ENCODE measurements around the gene STXBP6.
A peak's percentile ranks its signal among the peaks of the same experiment; 100 is the strongest.
"Not testable (repeated sequence)": the region's sequence is repeated elsewhere in the genome, so short reads cannot be mapped to it uniquely, and the experiment has no call there.

STXBP6 gene

GRCh38 chr14:24962118-24962517 is 87.8 kb downstream of the STXBP6 start:
- peaks cover 4 to 17% of the 10 kb centered on the region in 2 donors for H3K4me1 ChIP-seq (ENCODE audit: control insufficient read depth in 2 of 2, insufficient read depth in 2 of 2, low read length in 2 of 2)
- H3K27me3 ChIP-seq (ENCODE audit: control insufficient read depth in 2 of 2, insufficient read depth in 2 of 2, low read length in 2 of 2); H3K9me3 ChIP-seq (ENCODE audit: control insufficient read depth in 2 of 2, low read length in 2 of 2); H3K27ac ChIP-seq (ENCODE audit: low read depth in 2 of 2, low read length in 2 of 2); H3K4me3 ChIP-seq (ENCODE audit: low read length in 2 of 2); H3K9ac ChIP-seq (ENCODE audit: low read depth in 1 of 2, low read length in 2 of 2); H3K36me3 ChIP-seq (ENCODE audit: control insufficient read depth in 2 of 2, insufficient read depth in 2 of 2, low read length in 2 of 2): not testable (repeated sequence)

GRCh38 chr14:24960816-24961215 is 89.1 kb downstream of the STXBP6 start:
- Histone ChIP-seq H3K27ac (ENCODE audit: low read depth in 2 of 2, low read length in 2 of 2) (peak overlapping the region in 1 of 2 donors; percentile 48), H3K9ac (ENCODE audit: low read depth in 1 of 2, low read length in 2 of 2) (no peak overlapping the region), H3K36me3 (ENCODE audit: control insufficient read depth in 2 of 2, insufficient read depth in 2 of 2, low read length in 2 of 2) (no peaks in the 10 kb centered on the region), H3K4me3 (ENCODE audit: low read length in 2 of 2) (no peak overlapping the region), H3K9me3 (ENCODE audit: control insufficient read depth in 2 of 2, low read length in 2 of 2) (no peaks in the 10 kb centered on the region), H3K27me3 (ENCODE audit: control insufficient read depth in 2 of 2, insufficient read depth in 2 of 2, low read length in 2 of 2) (no peaks in the 10 kb centered on the region), H3K4me1 (ENCODE audit: control insufficient read depth in 2 of 2, insufficient read depth in 2 of 2, low read length in 2 of 2) (peaks cover 3 to 13% of the 10 kb centered on the region in 2 donors)

- H3K36me3 ChIP-seq (ENCODE audit: control insufficient read depth in 2 of 2, insufficient read depth in 2 of 2, low read length in 2 of 2): no peaks in the 10 kb centered on the region
- no peak overlapping the region for H3K4me3 ChIP-seq (ENCODE audit: low read length in 2 of 2)
- H3K9me3 ChIP-seq (ENCODE audit: control insufficient read depth in 2 of 2, low read length in 2 of 2): no peaks in the 10 kb centered on the region
- no peaks in the 10 kb centered on the region for H3K27me3 ChIP-seq (ENCODE audit: control insufficient read depth in 2 of 2, insufficient read depth in 2 of 2, low read length in 2 of 2)
- no peak overlapping the region for H3K9ac ChIP-seq (ENCODE audit: low read depth in 1 of 2, low read length in 2 of 2)
- peaks cover 0 to 10% of the 10 kb centered on the region in 2 donors for H3K4me1 ChIP-seq (ENCODE audit: control insufficient read depth in 2 of 2, insufficient read depth in 2 of 2, low read length in 2 of 2)
- peak overlapping the region in 1 of 2 donors; percentile 24 for H3K27ac ChIP-seq (ENCODE audit: low read depth in 2 of 2, low read length in 2 of 2)
Measured at GRCh38 chr14:24959791-24960331, 90.1 kb downstream of the STXBP6 start.

DNA sequence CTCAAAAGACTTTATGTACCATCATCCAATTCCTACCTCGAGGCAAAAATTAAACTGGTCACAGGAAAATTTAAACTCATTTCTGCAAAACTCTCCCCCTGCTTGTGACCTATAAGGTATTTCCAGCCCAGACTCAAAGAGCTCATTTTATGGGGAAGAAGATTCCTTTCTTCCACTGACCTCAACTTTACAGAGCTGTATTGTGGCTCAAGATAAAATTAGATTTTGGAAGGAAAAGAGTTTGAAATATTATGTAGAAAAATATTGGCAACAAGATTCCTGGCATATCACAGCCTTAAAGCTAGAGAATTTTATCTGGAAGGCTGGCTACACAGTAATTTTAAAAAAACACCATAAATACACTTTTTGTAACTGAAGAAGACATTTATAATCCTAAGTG is 91.7 kb downstream of the STXBP6 start:
- no peaks in the 10 kb centered on the region for H3K9me3 ChIP-seq (ENCODE audit: control insufficient read depth in 2 of 2, low read length in 2 of 2)
- no peaks in the 10 kb centered on the region for H3K36me3 ChIP-seq (ENCODE audit: control insufficient read depth in 2 of 2, insufficient read depth in 2 of 2, low read length in 2 of 2)
- no peak overlapping the region for H3K4me3 ChIP-seq (ENCODE audit: low read length in 2 of 2)
- no peak overlapping the region for H3K9ac ChIP-seq (ENCODE audit: low read depth in 1 of 2, low read length in 2 of 2)
- no peak overlapping the region for H3K27ac ChIP-seq (ENCODE audit: low read depth in 2 of 2, low read length in 2 of 2)
- H3K27me3 ChIP-seq (ENCODE audit: control insufficient read depth in 2 of 2, insufficient read depth in 2 of 2, low read length in 2 of 2): no peaks in the 10 kb centered on the region
- peaks cover 0 to 10% of the 10 kb centered on the region in 2 donors for H3K4me1 ChIP-seq (ENCODE audit: control insufficient read depth in 2 of 2, insufficient read depth in 2 of 2, low read length in 2 of 2)

GRCh38 chr14:24957814-24958213 is 92.1 kb downstream of the STXBP6 start:
- Histone ChIP-seq H3K4me1 (ENCODE audit: control insufficient read depth in 2 of 2, insufficient read depth in 2 of 2, low read length in 2 of 2) (peaks cover 0 to 10% of the 10 kb centered on the region in 2 donors), H3K36me3 (ENCODE audit: control insufficient read depth in 2 of 2, insufficient read depth in 2 of 2, low read length in 2 of 2) (no peaks in the 10 kb centered on the region), H3K27ac (ENCODE audit: low read depth in 2 of 2, low read length in 2 of 2) (no peak overlapping the region), H3K9me3 (ENCODE audit: control insufficient read depth in 2 of 2, low read length in 2 of 2) (no peaks in the 10 kb centered on the region), H3K4me3 (ENCODE audit: low read length in 2 of 2) (no peak overlapping the region), H3K9ac (ENCODE audit: low read depth in 1 of 2, low read length in 2 of 2) (no peak overlapping the region), H3K27me3 (ENCODE audit: control insufficient read depth in 2 of 2, insufficient read depth in 2 of 2, low read length in 2 of 2) (no peaks in the 10 kb centered on the region)

- peaks cover 0 to 10% of the 10 kb centered on the region in 2 donors for H3K4me1 ChIP-seq (ENCODE audit: control insufficient read depth in 2 of 2, insufficient read depth in 2 of 2, low read length in 2 of 2)
- H3K27me3 ChIP-seq (ENCODE audit: control insufficient read depth in 2 of 2, insufficient read depth in 2 of 2, low read length in 2 of 2): no peaks in the 10 kb centered on the region
- no peaks in the 10 kb centered on the region for H3K9me3 ChIP-seq (ENCODE audit: control insufficient read depth in 2 of 2, low read length in 2 of 2)
- H3K36me3 ChIP-seq (ENCODE audit: control insufficient read depth in 2 of 2, insufficient read depth in 2 of 2, low read length in 2 of 2): no peaks in the 10 kb centered on the region
- H3K9ac ChIP-seq (ENCODE audit: low read depth in 1 of 2, low read length in 2 of 2): no peak overlapping the region
- no peak overlapping the region for H3K27ac ChIP-seq (ENCODE audit: low read depth in 2 of 2, low read length in 2 of 2)
- H3K4me3 ChIP-seq (ENCODE audit: low read length in 2 of 2): no peak overlapping the region
Measured at GRCh38 chr14:24956104-24956503, 93.8 kb downstream of the STXBP6 start.

- no peaks in the 10 kb centered on the region for H3K27me3 ChIP-seq (ENCODE audit: control insufficient read depth in 2 of 2, insufficient read depth in 2 of 2, low read length in 2 of 2)
- H3K36me3 ChIP-seq (ENCODE audit: control insufficient read depth in 2 of 2, insufficient read depth in 2 of 2, low read length in 2 of 2): no peaks in the 10 kb centered on the region
- H3K9ac ChIP-seq (ENCODE audit: low read depth in 1 of 2, low read length in 2 of 2): no peak overlapping the region
- H3K4me3 ChIP-seq (ENCODE audit: low read length in 2 of 2): no peak overlapping the region
- H3K4me1 ChIP-seq (ENCODE audit: control insufficient read depth in 2 of 2, insufficient read depth in 2 of 2, low read length in 2 of 2): no peaks in the 10 kb centered on the region
- H3K27ac ChIP-seq (ENCODE audit: low read depth in 2 of 2, low read length in 2 of 2): no peak overlapping the region
- no peaks in the 10 kb centered on the region for H3K9me3 ChIP-seq (ENCODE audit: control insufficient read depth in 2 of 2, low read length in 2 of 2)
Measured at GRCh38 chr14:24954700-24955037, 95.3 kb downstream of the STXBP6 start.

- Histone ChIP-seq H3K27ac (ENCODE audit: low read depth in 2 of 2, low read length in 2 of 2) (no peak overlapping the region), H3K36me3 (ENCODE audit: control insufficient read depth in 2 of 2, insufficient read depth in 2 of 2, low read length in 2 of 2) (no peaks in the 10 kb centered on the region), H3K4me3 (ENCODE audit: low read length in 2 of 2) (no peak overlapping the region), H3K27me3 (ENCODE audit: control insufficient read depth in 2 of 2, insufficient read depth in 2 of 2, low read length in 2 of 2) (no peaks in the 10 kb centered on the region), H3K9me3 (ENCODE audit: control insufficient read depth in 2 of 2, low read length in 2 of 2) (no peaks in the 10 kb centered on the region), H3K4me1 (ENCODE audit: control insufficient read depth in 2 of 2, insufficient read depth in 2 of 2, low read length in 2 of 2) (no peaks in the 10 kb centered on the region), H3K9ac (ENCODE audit: low read depth in 1 of 2, low read length in 2 of 2) (no peak overlapping the region)
Measured at GRCh38 chr14:24954037-24954699, 95.8 kb downstream of the STXBP6 start.

DNA sequence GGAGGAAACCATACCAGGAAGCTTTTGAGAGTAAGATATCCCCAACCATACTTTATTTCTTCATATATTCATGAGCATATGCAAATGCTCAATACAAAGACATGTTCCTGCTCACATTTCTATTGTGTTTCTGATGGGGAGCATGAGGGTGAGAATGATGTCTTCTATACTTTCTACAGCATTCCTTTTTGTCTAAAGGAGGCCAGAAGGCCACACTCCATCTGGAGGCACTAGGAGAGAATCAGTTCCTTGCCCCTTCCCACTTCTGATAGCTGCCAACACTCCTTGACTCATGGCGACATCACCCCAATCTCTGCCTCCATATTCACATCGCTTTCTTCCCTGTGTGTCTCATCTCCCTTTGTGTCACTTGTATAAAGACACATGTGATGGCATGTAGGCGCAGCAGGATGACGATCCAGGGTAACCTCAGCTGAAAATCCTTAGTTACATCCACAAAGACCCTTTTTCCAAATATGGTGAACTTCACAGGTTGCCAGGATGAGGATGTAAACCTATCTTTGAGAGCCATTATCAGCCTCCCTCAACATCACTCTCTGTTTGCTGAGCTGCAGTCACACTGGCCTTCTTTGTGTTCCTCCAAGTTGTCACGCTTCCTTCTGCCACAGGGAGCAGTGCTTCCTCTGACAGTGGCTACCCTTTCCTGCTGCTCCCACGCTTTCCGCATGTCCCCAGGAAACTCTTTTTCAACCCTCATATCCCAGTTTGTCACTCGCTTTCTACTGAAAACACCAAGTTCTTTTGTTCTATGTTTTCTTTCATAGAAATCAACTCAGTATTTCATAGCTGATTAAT is 96.9 kb downstream of the STXBP6 start:
- Histone ChIP-seq H3K4me1 (ENCODE audit: control insufficient read depth in 2 of 2, insufficient read depth in 2 of 2, low read length in 2 of 2) (no peaks in the 10 kb centered on the region), H3K27me3 (ENCODE audit: control insufficient read depth in 2 of 2, insufficient read depth in 2 of 2, low read length in 2 of 2) (no peaks in the 10 kb centered on the region), H3K27ac (ENCODE audit: low read depth in 2 of 2, low read length in 2 of 2) (no peak overlapping the region)

DNA sequence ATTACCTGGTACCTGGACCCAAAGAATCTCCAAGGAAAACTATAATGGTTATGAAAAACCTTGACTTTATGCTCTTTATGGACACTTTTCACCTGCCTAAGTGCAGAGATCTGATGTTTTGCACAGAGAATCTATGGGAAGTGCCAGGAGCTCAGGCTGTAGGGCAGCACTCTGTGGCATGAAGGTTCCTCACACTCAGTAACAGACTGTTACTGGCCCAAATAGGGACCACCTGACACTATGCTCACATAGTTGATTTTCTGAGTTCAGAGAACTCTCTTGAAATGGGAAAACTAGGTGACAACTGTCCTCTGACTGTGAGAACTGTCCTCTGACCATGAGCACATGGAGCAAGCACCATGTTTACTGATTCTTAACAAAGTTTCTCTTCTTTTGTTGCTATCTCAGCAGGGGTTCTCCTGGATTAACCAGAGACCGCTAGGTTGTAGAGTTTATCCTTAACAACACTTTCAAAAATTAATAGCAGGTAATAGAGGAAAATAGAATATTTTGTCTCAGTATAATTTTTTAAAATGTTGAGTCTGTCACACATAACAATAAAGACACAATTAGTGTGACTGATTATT is 101.6 kb downstream of the STXBP6 start:
- Histone ChIP-seq H3K27me3 (ENCODE audit: control insufficient read depth in 2 of 2, insufficient read depth in 2 of 2, low read length in 2 of 2) (no peaks in the 10 kb centered on the region), H3K4me3 (ENCODE audit: low read length in 2 of 2) (no peak overlapping the region), H3K27ac (ENCODE audit: low read depth in 2 of 2, low read length in 2 of 2) (no peak overlapping the region), H3K36me3 (ENCODE audit: control insufficient read depth in 2 of 2, insufficient read depth in 2 of 2, low read length in 2 of 2) (no peaks in the 10 kb centered on the region), H3K4me1 (ENCODE audit: control insufficient read depth in 2 of 2, insufficient read depth in 2 of 2, low read length in 2 of 2) (no peaks in the 10 kb centered on the region), H3K9me3 (ENCODE audit: control insufficient read depth in 2 of 2, low read length in 2 of 2) (no peaks in the 10 kb centered on the region), H3K9ac (ENCODE audit: low read depth in 1 of 2, low read length in 2 of 2) (no peak overlapping the region)

More for the DNA sequence above, 96.9 kb downstream of the STXBP6 start:
- H3K9ac ChIP-seq (ENCODE audit: low read depth in 1 of 2, low read length in 2 of 2): no peak overlapping the region
- no peaks in the 10 kb centered on the region for H3K36me3 ChIP-seq (ENCODE audit: control insufficient read depth in 2 of 2, insufficient read depth in 2 of 2, low read length in 2 of 2)
- H3K4me3 ChIP-seq (ENCODE audit: low read length in 2 of 2): no peak overlapping the region
- no peaks in the 10 kb centered on the region for H3K9me3 ChIP-seq (ENCODE audit: control insufficient read depth in 2 of 2, low read length in 2 of 2)

Data from mucosa of rectum (tissue), 2 donors.